Measurements from ENCODE around the gene MASP2.

MASP2 gene

DNA sequence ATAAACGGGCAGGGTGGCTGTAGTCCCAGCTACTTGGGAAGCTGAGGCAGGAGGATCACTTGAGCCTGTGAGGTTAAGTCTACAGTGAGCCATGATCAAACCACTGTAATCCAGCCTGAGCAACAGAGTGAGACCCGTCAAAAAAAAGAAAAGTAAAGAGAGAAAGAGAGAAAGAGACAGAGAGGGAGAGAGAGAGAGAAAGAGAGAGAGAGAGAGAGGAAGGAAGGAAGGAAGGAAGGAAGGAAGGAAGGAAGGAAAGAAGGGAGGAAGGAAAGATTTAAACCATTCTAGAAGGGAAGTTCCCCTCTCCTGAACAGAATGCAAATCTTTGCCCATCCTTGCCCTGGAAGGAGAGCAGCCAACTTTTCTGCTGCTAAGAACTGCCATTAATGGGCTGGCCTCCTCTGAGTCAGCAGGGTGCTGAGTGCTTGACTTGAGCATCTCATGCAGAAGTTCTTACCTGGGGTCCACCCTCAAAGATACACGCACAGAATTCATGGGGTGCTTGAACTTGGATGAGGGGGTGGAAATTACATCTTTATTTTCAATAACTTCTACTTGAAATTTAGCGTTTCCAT, 59.1 kb downstream of the MASP2 start:
- no peak for DNase-seq

DNA sequence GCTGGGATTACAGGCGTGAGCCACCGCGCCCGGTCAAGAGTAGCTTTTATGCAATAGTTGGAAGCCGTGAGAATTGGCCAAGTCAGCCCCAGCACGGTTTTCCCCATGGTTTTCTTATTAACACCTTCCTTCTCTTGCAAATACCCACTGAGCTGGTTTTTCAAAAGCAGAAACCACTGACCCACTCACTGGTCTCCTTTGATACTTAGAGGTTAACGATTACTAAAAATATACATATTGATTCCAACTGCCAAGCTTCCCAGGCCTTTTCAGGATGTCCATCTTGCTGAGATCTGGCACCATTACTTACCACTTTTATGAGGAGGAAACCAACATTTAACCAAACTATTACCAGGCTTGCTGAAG, 60.5 kb downstream of the MASP2 start:
- DNase-seq: no peak

DNA sequence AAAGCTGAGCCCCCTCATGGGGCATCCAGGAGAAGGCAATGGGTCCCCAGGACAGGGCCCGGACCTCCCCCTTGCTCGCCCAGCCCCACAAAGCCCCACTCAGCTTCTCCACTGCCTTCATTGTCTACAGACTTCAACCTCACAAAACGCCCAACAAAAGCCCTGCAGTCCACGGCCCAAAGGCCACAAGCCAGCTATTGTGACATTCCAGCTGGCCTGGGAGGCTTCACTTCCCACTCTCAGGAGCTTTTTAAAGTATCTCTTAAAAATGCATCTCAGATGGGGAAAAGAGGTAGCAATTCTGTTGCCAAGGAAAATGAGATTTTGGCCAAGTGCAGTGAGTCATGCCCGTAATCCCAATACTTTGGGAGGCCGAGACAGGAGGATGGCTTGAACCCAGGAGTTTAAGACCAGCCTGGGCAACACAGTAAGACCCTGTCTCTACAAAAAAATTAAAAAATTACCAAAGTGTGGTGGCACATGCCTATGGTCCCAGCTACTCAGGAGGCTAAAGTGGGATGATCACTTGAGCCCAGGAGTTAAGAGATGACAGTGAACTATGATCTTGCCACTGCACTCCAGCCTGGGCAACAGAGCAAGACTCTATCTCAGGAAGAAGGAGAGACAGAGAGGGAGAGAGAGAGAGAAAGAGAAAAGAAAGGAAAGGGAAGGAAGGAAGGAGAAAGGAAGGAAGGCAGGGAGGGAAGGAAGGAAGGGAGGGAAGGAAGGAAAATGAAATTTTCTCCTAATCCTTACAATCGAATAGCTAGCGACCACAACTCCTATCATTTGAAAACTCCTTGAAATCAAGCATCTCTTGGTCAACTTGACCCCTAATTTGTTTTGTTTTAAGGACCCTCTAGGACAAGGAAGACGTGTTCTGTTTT, 66.0 kb downstream of the MASP2 start:
- DNase-seq: peak; percentile 15

DNA sequence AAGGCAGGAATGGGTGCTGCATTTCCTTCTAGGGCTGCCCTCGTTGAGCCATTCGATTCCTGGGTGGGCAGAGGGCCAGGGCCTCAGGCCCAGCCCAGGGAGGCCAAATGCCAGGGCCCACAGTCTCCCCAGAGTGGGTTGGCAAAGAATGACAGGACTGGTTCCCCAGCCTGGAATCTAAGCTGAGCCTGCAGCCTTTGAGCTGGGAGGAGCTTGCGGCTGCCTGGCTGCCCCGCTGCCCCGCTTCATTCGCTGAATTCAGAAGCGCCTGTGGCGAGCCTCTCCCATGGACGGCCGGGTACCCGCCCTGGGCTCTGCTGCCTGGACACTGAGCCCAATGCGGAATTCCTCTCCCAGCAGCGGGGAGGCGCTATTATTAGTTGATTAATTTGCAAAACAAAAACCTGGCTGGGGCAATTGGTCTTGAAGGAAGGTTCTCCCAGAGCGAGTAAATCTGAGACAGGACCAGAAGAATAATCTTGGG, 66.9 kb downstream of the MASP2 start:
- peak; percentile 84 for DNase-seq

GRCh38 chr1:10979483-10979920, 67.5 kb downstream of the MASP2 start:
- no peak for DNase-seq

DNA sequence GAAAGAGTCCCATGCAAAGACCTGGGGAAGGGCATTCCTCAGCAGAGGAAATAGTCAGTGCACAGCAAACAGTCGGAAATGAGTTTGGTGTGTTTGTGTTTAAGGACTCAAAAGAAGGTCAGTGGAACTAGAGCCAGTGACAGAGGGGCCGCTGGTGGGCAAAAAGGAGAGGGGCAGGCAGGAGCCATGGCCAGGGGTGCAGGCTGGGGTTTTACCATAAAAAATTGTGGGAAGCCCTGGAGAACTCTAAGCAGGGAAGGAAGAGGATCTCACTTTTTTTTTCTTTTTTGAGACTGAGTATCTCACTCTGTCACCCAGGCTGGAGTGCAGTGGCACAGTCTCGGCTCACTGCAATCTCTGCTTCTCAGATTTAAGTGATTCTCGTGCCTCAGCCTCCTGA, 68.3 kb downstream of the MASP2 start:
- no peak for DNase-seq
